Loucy (cell line): ENCODE measurements around the gene HS3ST4.

Source experiments
- EZH2phosphoT487 ChIP-seq: fragments of 200-600 bp; IDR thresholded peaks from 2 replicates; pipeline ENCODE4 v1.6.1; 2018; ENCODE audit warnings: antibody characterized with exemption, mild to moderate bottlenecking, moderate library complexity, borderline replicate concordance
- TF ChIP-seq, protein P1 (sequence below): fragments of 200-600 bp; sonication (generic); conservative IDR thresholded peaks from 2 replicates; pipeline ENCODE4 v1.5.1; 2014; ENCODE audit warnings: mild to moderate bottlenecking, antibody characterized with exemption, low read length

DNA sequence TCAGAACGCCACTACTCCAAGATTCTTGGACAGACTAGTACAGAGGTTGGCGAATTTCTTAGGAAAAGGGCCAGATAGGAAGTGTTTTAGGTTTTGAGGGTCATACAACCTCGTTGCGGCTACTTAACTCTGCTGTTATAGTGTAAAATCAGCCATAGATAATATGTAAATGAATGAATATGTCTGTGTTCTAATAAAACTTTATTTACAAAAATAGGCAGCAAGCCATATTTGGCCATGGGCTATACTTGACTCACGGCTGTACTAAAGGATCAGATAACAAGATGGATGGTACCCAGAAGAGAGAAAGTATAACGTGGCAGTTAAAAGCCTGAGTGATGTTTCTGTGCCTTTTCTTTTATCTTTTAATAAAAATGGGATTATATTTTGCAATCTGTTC lies 125.5 kb downstream of the HS3ST4 start:
- TF ChIP-seq EZH2phosphoT487: no peak
- TF ChIP-seq, protein P1, sequence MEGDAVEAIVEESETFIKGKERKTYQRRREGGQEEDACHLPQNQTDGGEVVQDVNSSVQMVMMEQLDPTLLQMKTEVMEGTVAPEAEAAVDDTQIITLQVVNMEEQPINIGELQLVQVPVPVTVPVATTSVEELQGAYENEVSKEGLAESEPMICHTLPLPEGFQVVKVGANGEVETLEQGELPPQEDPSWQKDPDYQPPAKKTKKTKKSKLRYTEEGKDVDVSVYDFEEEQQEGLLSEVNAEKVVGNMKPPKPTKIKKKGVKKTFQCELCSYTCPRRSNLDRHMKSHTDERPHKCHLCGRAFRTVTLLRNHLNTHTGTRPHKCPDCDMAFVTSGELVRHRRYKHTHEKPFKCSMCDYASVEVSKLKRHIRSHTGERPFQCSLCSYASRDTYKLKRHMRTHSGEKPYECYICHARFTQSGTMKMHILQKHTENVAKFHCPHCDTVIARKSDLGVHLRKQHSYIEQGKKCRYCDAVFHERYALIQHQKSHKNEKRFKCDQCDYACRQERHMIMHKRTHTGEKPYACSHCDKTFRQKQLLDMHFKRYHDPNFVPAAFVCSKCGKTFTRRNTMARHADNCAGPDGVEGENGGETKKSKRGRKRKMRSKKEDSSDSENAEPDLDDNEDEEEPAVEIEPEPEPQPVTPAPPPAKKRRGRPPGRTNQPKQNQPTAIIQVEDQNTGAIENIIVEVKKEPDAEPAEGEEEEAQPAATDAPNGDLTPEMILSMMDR: no peak
